ENCODE measurements around the gene HELZ.

- TF ChIP-seq CTCF (IDR thresholded peaks at IDR 0.05) (no peak), EZH2 (IDR thresholded peaks at IDR 0.05; ENCODE audit: borderline replicate concordance, insufficient read depth, low read depth, low read length, poor library complexity, severe bottlenecking) (no peak)
Measured at GRCh38 chr17:67128700-67129099, 116.3 kb downstream of the HELZ start.

Data from B cell (primary cell).